Adrenal gland (tissue), 12 donors: ENCODE measurements around the gene KMT2E. TPM values are rescaled to one million over a fixed set of nuclear protein-coding genes. Genes with fewer than 3 reads are reported as not detected.

Experiments
- DNase-seq, 7 donors: peaks; one replicate each; pipeline ENCODE4 v3.0.0-alpha.2; 2019 to 2020
- H3K27ac ChIP-seq, 5 donors: fragments of 200-600 bp; sonication (generic) in 4 of 5; 1 replicate in 3 of 5; 2 replicates in 2 of 5; pipeline versions ENCODE4 v1.5.1 to v1.8.0; 2016 to 2020; ENCODE audit warnings: mild to moderate bottlenecking in 1 of 5
- H3K27me3 ChIP-seq: fragments of 200-600 bp; 2 replicates; pipeline ENCODE4 v1.8.0; 2021
- H3K36me3 ChIP-seq, 2 donors: fragments of 200-600 bp; replicated peaks in 1 of 2; 1 replicate in 1 of 2; 2 replicates in 1 of 2; pipeline versions ENCODE4 v1.5.1 to v1.8.0; 2018 to 2022
- H3K4me1 ChIP-seq, 2 donors: fragments of 200-600 bp; replicated peaks in 1 of 2; 1 replicate in 1 of 2; 2 replicates in 1 of 2; pipeline versions ENCODE4 v1.5.1 to v1.8.0; 2018 to 2021
- H3K4me3 ChIP-seq, 4 donors: fragments of 200-600 bp; sonication (generic) in 3 of 4; one replicate each; pipeline ENCODE4 v1.5.1; 2016 to 2018
- H3K9me3 ChIP-seq, 3 donors: fragments of 200-600 bp; sonication (generic) in 1 of 3; replicated peaks in 1 of 3; 1 replicate in 2 of 3; 2 replicates in 1 of 3; pipeline versions ENCODE4 v1.5.1 to v1.8.0; 2016 to 2021
- POLR2A ChIP-seq, 2 donors: fragments of 450-650 bp; IDR thresholded peaks; one replicate each; pipeline ENCODE4 v1.6.1; 2017; ENCODE audit warnings: antibody characterized with exemption in 2 of 2, mild to moderate bottlenecking in 2 of 2, moderate library complexity in 1 of 2
- whole genome bisulfite sequencing, 4 donors: extraction: QIAGEN DNeasy Blood & Tissue Kit in 2 of 4; methylation state at CpG; one replicate each; pipeline versions ENCODE4 v1.1.5 to v1.1.7; 2013 to 2017; 5-methylcytosine and 5-hydroxymethylcytosine counted together
- intact Hi-C, 2 donors: fragments of 100-400 bp; cut with DNase I; formaldehyde crosslinking; loops; one replicate each; pipeline versions ENCODE4 v1.14.1 to v1.15.0; 2022 to 2023
- polyA plus RNA-seq, 3 donors: library from polyadenylated mRNA; stranded (reverse); fragments of 200-250 nt in 2 of 3; fragments of 350-450 nt in 1 of 3; fragmentation: Illumina TruSeq in 1 of 3; extraction: RNeasy Lipid Tissue Mini Kit (QIAGEN cat#74804) in 1 of 3; gene quantifications; one replicate each; pipeline ENCODE4 v1.2.3, GENCODE V29; 2013 to 2014
- total RNA-seq, 9 donors: library from RNA; depleted of rRNA in 4 of 9; stranded (reverse); fragments of >200 nt in 4 of 9; fragments of 120-200 nt in 1 of 9; fragmentation: NEBNext Ultra II Directional in 1 of 9; extraction: Animal tissue kit (Norgen Biotek cat#: 25700) in 1 of 9; gene quantifications; one replicate each; pipeline versions ENCODE4 v1.1.0 to v1.2.4, GENCODE V29; 2013 to 2023
- TF ChIP-seq, protein P1 (sequence below), 6 experiments: fragments of 450-650 bp in 4 of 6; fragments of 200-600 bp in 2 of 6; sonication (generic) in 1 of 6; IDR thresholded peaks; 1 replicate in 5 of 6; 2 replicates in 1 of 6; pipeline versions ENCODE4 v1.5.1 to v1.8.0; 2016 to 2021; ENCODE audit warnings: antibody characterized with exemption in 6 of 6, mild to moderate bottlenecking in 2 of 6, moderate library complexity in 1 of 6
- donor health status: healthy with polysubstance abuse.
- donor health status: Bipolar disorder and iron deficiency.
- donor health status: DM: yes; HTN: yes; CAD: no.
- donor health status: DM: no; HTN: no; CAD: no.
- donor health status: DM: no; HTN: no; CAD: no.
- donor health status: DM: yes; HTN: yes; CAD: no.

The KMT2E gene
- total and polyA plus RNA-seq, 12 donors = 14.4 to 98.0 (median 48.4) TPM

DNA sequence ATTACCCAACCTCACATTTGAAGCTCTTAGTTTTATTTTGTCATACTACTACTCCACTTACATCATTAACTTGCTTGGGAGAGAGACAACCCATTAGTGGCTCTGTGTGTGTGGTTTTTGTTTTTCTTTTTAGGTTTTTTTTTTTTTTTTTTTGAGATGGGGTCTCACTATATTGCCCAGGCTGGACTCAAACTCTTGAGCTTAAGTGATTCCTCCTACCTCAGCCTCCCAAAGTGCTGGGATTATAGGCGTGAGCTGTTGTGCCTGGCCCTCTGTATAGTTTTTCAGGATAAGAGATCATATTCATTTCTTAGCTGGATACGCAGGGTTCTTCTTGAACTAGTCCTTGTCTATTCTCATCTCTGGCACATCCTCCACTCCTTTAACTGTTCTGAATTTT lies 41.1 kb downstream of the KMT2E start:
- peaks cover 5 to 55% of the 10 kb centered on the region in 2 donors for H3K4me1 ChIP-seq
- H3K27me3 ChIP-seq = no peaks in the 10 kb centered on the region
- no peaks in the 10 kb centered on the region for H3K9me3 ChIP-seq
- no peak overlapping the region for H3K4me3 ChIP-seq
- H3K27ac ChIP-seq = no peak overlapping the region
- intact Hi-C loops = no loop called here
- WGBS, 4 donors = 95 to 100% (median 98%) methylated on average over 2 of the region's 2 CpGs
- DNase-seq = no peak
- H3K36me3 ChIP-seq = peaks cover 0 to 8% of the 10 kb centered on the region in 2 donors
- TF ChIP-seq POLR2A (IDR thresholded peaks at IDR 0.05) = no peak
- TF ChIP-seq, protein P1, sequence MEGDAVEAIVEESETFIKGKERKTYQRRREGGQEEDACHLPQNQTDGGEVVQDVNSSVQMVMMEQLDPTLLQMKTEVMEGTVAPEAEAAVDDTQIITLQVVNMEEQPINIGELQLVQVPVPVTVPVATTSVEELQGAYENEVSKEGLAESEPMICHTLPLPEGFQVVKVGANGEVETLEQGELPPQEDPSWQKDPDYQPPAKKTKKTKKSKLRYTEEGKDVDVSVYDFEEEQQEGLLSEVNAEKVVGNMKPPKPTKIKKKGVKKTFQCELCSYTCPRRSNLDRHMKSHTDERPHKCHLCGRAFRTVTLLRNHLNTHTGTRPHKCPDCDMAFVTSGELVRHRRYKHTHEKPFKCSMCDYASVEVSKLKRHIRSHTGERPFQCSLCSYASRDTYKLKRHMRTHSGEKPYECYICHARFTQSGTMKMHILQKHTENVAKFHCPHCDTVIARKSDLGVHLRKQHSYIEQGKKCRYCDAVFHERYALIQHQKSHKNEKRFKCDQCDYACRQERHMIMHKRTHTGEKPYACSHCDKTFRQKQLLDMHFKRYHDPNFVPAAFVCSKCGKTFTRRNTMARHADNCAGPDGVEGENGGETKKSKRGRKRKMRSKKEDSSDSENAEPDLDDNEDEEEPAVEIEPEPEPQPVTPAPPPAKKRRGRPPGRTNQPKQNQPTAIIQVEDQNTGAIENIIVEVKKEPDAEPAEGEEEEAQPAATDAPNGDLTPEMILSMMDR (IDR thresholded peaks at IDR 0.05) = no peak

DNA sequence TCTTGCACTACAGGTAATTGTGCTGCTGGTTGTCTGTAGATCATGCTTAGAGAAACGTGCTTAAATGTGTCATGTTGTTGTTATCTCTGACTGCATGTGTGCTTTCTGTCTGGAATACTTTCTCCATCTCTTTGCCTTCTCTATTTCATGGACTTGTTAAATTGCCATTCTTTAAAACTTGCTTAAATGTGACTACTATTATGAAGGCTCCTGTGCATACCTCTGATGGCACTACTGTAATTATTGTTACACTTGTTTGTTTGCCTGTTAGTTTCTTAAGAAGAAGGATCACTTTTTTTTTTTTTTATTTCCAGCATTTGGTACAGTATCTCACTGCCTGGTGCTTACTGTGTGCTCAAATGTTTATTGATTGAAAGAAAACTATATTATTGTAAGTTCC lies 41.6 kb downstream of the KMT2E start:
- 40 to 57% (median 51%) methylated on average over 1 of the region's 1 CpG for WGBS, 4 donors
- intact Hi-C loops = no loop called here
- H3K4me1 ChIP-seq = peaks cover 5 to 57% of the 10 kb centered on the region in 2 donors

DNA sequence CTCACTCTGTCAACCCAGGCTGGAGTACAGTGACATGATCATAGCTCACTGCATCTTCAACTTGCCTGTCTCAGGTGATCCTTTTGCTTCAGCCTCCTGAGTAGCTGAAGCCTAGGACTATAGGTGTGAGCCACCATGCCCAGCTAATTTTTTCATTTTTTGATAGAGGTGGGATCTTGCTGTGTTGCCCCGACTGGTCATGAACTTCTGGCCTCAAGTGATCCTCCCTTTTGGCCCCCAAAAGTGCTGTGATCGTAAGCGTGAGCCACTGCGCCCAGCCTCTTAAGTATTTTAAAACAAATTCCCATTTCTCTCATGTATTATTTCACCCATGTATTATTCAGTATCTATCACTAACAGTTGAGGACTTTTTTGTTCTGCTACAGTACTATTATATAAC lies 43.5 kb downstream of the KMT2E start:
- peaks cover 5 to 71% of the 10 kb centered on the region in 2 donors for H3K4me1 ChIP-seq

More for the DNA sequence above, 41.6 kb downstream of the KMT2E start:
- TF ChIP-seq POLR2A (IDR thresholded peaks at IDR 0.05) = no peak
- TF ChIP-seq, protein P1 (IDR thresholded peaks at IDR 0.05) = no peak
- DNase-seq = no peak
- H3K4me3 ChIP-seq = no peak overlapping the region
- H3K9me3 ChIP-seq = no peaks in the 10 kb centered on the region
- H3K36me3 ChIP-seq = peaks cover 0 to 8% of the 10 kb centered on the region in 2 donors
- H3K27ac ChIP-seq = no peak overlapping the region
- no peaks in the 10 kb centered on the region for H3K27me3 ChIP-seq

DNA sequence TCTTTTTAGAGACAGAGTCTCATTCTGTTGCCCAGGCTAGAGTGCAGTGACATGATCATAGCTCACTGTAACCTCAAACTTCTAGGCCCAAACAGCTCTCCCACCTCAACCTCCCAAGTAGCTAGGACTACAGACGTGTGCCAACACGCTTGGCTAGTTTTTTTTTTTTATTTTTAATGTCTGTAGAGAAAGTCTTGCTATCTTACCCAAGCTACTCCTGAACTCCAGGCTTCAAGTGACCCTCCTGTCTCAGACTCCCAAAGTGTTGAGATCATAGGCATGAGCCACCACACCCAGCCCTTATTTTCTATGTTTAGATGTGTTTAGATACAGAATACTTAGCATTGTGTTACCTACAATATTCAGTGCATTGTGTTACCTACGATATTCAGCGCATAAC lies 46.4 kb downstream of the KMT2E start:
- TF ChIP-seq, protein P1 (IDR thresholded peaks at IDR 0.05) = no peak
- no peak for TF ChIP-seq POLR2A (IDR thresholded peaks at IDR 0.05)
- H3K4me3 ChIP-seq = no peak overlapping the region
- 95 to 98% (median 97%) methylated on average over 4 of the region's 4 CpGs for WGBS, 4 donors
- H3K9me3 ChIP-seq = no peaks in the 10 kb centered on the region
- H3K27me3 ChIP-seq = no peaks in the 10 kb centered on the region
- no peak for DNase-seq
- H3K27ac ChIP-seq = peak overlapping the region in 1 of 5 donors; percentile 0
- H3K4me1 ChIP-seq = peaks cover 5 to 61% of the 10 kb centered on the region in 2 donors
- intact Hi-C loops = no loop called here
- peaks cover 0 to 20% of the 10 kb centered on the region in 2 donors for H3K36me3 ChIP-seq

More for the DNA sequence above, 43.5 kb downstream of the KMT2E start:
- WGBS, 4 donors = 95 to 96% (median 96%) methylated on average over 4 of the region's 4 CpGs
- no peaks in the 10 kb centered on the region for H3K27me3 ChIP-seq
- no peak overlapping the region for H3K27ac ChIP-seq
- H3K9me3 ChIP-seq = no peaks in the 10 kb centered on the region
- intact Hi-C loops = no loop called here
- H3K36me3 ChIP-seq = peaks cover 0 to 15% of the 10 kb centered on the region in 2 donors
- TF ChIP-seq, protein P1 (IDR thresholded peaks at IDR 0.05) = no peak
- TF ChIP-seq POLR2A (IDR thresholded peaks at IDR 0.05) = no peak
- no peak overlapping the region for H3K4me3 ChIP-seq
- DNase-seq = no peak
